Mesothelial cell of epicardium (in vitro differentiated cells): ENCODE data around the gene ABCC9. TPM values are rescaled to one million over a fixed set of nuclear protein-coding genes. Genes with fewer than 3 reads are reported as not detected.

Source experiments
- DNase-seq, 2 experiments: peaks; one replicate each; pipeline ENCODE4 v3.0.0; 2021; ENCODE audit warnings: low spot score in 2 of 2; ENCODE audit not compliant: unreplicated experiment in 2 of 2
- H3K27ac Mint-ChIP-seq: 2 replicates; pipeline ENCODE4 v1.8.0; 2021; ENCODE audit warnings: mixed read lengths
- H3K27me3 Mint-ChIP-seq: 2 replicates; pipeline ENCODE4 v1.8.0; 2021; ENCODE audit warnings: low read depth, mixed read lengths
- H3K36me3 Mint-ChIP-seq: 2 replicates; pipeline ENCODE4 v1.8.0; 2021; ENCODE audit warnings: mixed read lengths
- H3K4me1 Mint-ChIP-seq: 2 replicates; pipeline ENCODE4 v1.8.0; 2021; ENCODE audit warnings: mixed read lengths
- H3K4me3 Mint-ChIP-seq: 2 replicates; pipeline ENCODE4 v1.8.0; 2021; ENCODE audit warnings: mild to moderate bottlenecking, moderate library complexity, mixed read lengths
- H3K9me3 Mint-ChIP-seq: 2 replicates; pipeline ENCODE4 v1.8.0; 2021; ENCODE audit warnings: mixed read lengths
- CTCF ChIP-seq: fragments of 200-600 bp; sonication (generic); IDR thresholded peaks from one replicate; pipeline ENCODE4 v1.5.0; 2021; ENCODE audit warnings: antibody characterized with exemption; ENCODE audit not compliant: unreplicated experiment
- total RNA-seq: library from RNA; stranded (reverse); gene quantifications from 3 replicates; pipeline ENCODE4 v1.2.1, GENCODE V29; 2021

ABCC9 gene
- total RNA-seq, 1 donor from 2014 or later: 1.4 TPM

- Mint-ChIP-seq H3K9me3 (no peaks in the 10 kb centered on the region), H3K4me3 (no peak overlapping the region), H3K27me3 (no peaks in the 10 kb centered on the region), H3K4me1 (peaks cover 10% of the 10 kb centered on the region), H3K36me3 (no peaks in the 10 kb centered on the region), H3K27ac (no peak overlapping the region)
- no peak for DNase-seq
- TF ChIP-seq CTCF: no peak
Measured at GRCh38 chr12:21826618-21826910, 114.7 kb downstream of the ABCC9 start.

GRCh38 chr12:21825886-21826617 lies 115.2 kb downstream of the ABCC9 start:
- Mint-ChIP-seq H3K27ac (no peak overlapping the region), H3K4me3 (no peak overlapping the region), H3K27me3 (no peaks in the 10 kb centered on the region), H3K4me1 (peaks cover 10% of the 10 kb centered on the region), H3K36me3 (no peaks in the 10 kb centered on the region), H3K9me3 (no peaks in the 10 kb centered on the region)
- no peak for DNase-seq
- no peak for TF ChIP-seq CTCF

- DNase-seq: no peak
- H3K4me3 Mint-ChIP-seq: no peak overlapping the region
- no peaks in the 10 kb centered on the region for H3K36me3 Mint-ChIP-seq
- TF ChIP-seq CTCF: no peak
- H3K27me3 Mint-ChIP-seq: no peaks in the 10 kb centered on the region
- no peak overlapping the region for H3K27ac Mint-ChIP-seq
- H3K4me1 Mint-ChIP-seq: peaks cover 32% of the 10 kb centered on the region
- no peaks in the 10 kb centered on the region for H3K9me3 Mint-ChIP-seq
Measured at GRCh38 chr12:21823581-21823980, 117.6 kb downstream of the ABCC9 start.

- DNase-seq: no peak
- Mint-ChIP-seq H3K27ac (peak overlapping the region; percentile 80), H3K27me3 (no peaks in the 10 kb centered on the region), H3K4me3 (no peak overlapping the region), H3K4me1 (peaks cover 24% of the 10 kb centered on the region), H3K9me3 (peaks cover 5% of the 10 kb centered on the region), H3K36me3 (no peaks in the 10 kb centered on the region)
- no peak for TF ChIP-seq CTCF
Measured at GRCh38 chr12:21819678-21820077, 121.5 kb downstream of the ABCC9 start.

GRCh38 chr12:21819236-21819635 lies 122.0 kb downstream of the ABCC9 start:
- no peak for TF ChIP-seq CTCF
- no peak for DNase-seq
- no peak overlapping the region for H3K4me3 Mint-ChIP-seq
- H3K9me3 Mint-ChIP-seq: peaks cover 5% of the 10 kb centered on the region
- H3K4me1 Mint-ChIP-seq: peaks cover 24% of the 10 kb centered on the region
- no peaks in the 10 kb centered on the region for H3K27me3 Mint-ChIP-seq
- no peaks in the 10 kb centered on the region for H3K36me3 Mint-ChIP-seq
- peak overlapping the region; percentile 80 for H3K27ac Mint-ChIP-seq

GRCh38 chr12:21818627-21819026 lies 122.6 kb downstream of the ABCC9 start:
- Mint-ChIP-seq H3K27ac (peak overlapping the region; percentile 80), H3K27me3 (no peaks in the 10 kb centered on the region), H3K4me1 (peaks cover 24% of the 10 kb centered on the region), H3K36me3 (no peaks in the 10 kb centered on the region), H3K9me3 (peaks cover 5% of the 10 kb centered on the region), H3K4me3 (no peak overlapping the region)
- DNase-seq: no peak
- no peak for TF ChIP-seq CTCF
